ENCODE measurements around the gene MGAT5. TPM values are rescaled to one million over a fixed set of nuclear protein-coding genes. Genes with fewer than 3 reads are reported as not detected.
A peak's percentile ranks its signal among the peaks of the same experiment; 100 is the strongest.

MGAT5 gene
- total RNA-seq (2014; rRNA removed; shearing (Covaris generic)) = 25.4 and 26.6 TPM in 2 replicates

- Histone ChIP-seq H3K27me3 (ENCODE audit: control insufficient read depth, insufficient read depth, low read length) (no peaks in the 10 kb centered on the region), H3K4me3 (ENCODE audit: insufficient read depth, low read depth, low read length) (no peak within 1 kb of the TSS), H3K36me3 (replicated peaks; ENCODE audit: control insufficient read depth, insufficient read depth, low read length) (no peaks in the 10 kb centered on the region)
- no peak for DNase-seq
Observed at GRCh38 chr2:134253804-134254203, at the start of gene MGAT5. MGAT5 (plus strand) TSS chr2:134254072; CDS start chr2:134254404, 332 bp downstream.

- no peaks in the 10 kb centered on the region for H3K27me3 ChIP-seq (ENCODE audit: control insufficient read depth, insufficient read depth, low read length)
- DNase-seq = no peak
- H3K4me3 ChIP-seq (ENCODE audit: insufficient read depth, low read depth, low read length) = no peak overlapping the region
- H3K36me3 ChIP-seq (replicated peaks; ENCODE audit: control insufficient read depth, insufficient read depth, low read length) = no peaks in the 10 kb centered on the region
Observed at GRCh38 chr2:134205087-134205486, 48.8 kb upstream of the MGAT5 start.

- no peaks in the 10 kb centered on the region for H3K36me3 ChIP-seq (replicated peaks; ENCODE audit: control insufficient read depth, insufficient read depth, low read length)
- no peaks in the 10 kb centered on the region for H3K27me3 ChIP-seq (ENCODE audit: control insufficient read depth, insufficient read depth, low read length)
- no peak for DNase-seq
- no peak overlapping the region for H3K4me3 ChIP-seq (ENCODE audit: insufficient read depth, low read depth, low read length)
Observed at GRCh38 chr2:134206031-134206430, 47.8 kb upstream of the MGAT5 start.

- no peak for DNase-seq
- H3K4me3 ChIP-seq (ENCODE audit: insufficient read depth, low read depth, low read length) = no peak overlapping the region
- H3K36me3 ChIP-seq (replicated peaks; ENCODE audit: control insufficient read depth, insufficient read depth, low read length) = no peaks in the 10 kb centered on the region
- no peaks in the 10 kb centered on the region for H3K27me3 ChIP-seq (ENCODE audit: control insufficient read depth, insufficient read depth, low read length)
Observed at GRCh38 chr2:134206573-134206972, 47.3 kb upstream of the MGAT5 start.

GRCh38 chr2:134207589-134208209 lies 46.2 kb upstream of the MGAT5 start:
- Histone ChIP-seq H3K4me3 (ENCODE audit: insufficient read depth, low read depth, low read length) (no peak overlapping the region), H3K36me3 (replicated peaks; ENCODE audit: control insufficient read depth, insufficient read depth, low read length) (no peaks in the 10 kb centered on the region), H3K27me3 (ENCODE audit: control insufficient read depth, insufficient read depth, low read length) (no peaks in the 10 kb centered on the region)
- DNase-seq = peak; percentile 55

- no peak for DNase-seq
Observed at GRCh38 chr2:134208825-134209224, 45.0 kb upstream of the MGAT5 start.

GRCh38 chr2:134212746-134213145 lies 41.1 kb upstream of the MGAT5 start:
- no peaks in the 10 kb centered on the region for H3K27me3 ChIP-seq (ENCODE audit: control insufficient read depth, insufficient read depth, low read length)
- H3K36me3 ChIP-seq (replicated peaks; ENCODE audit: control insufficient read depth, insufficient read depth, low read length) = no peaks in the 10 kb centered on the region
- DNase-seq = no peak
- H3K4me3 ChIP-seq (ENCODE audit: insufficient read depth, low read depth, low read length) = no peak overlapping the region

More at GRCh38 chr2:134208825-134209224, 45.0 kb upstream of the MGAT5 start:
- no peaks in the 10 kb centered on the region for H3K36me3 ChIP-seq (replicated peaks; ENCODE audit: control insufficient read depth, insufficient read depth, low read length)
- no peaks in the 10 kb centered on the region for H3K27me3 ChIP-seq (ENCODE audit: control insufficient read depth, insufficient read depth, low read length)
- no peak overlapping the region for H3K4me3 ChIP-seq (ENCODE audit: insufficient read depth, low read depth, low read length)

- no peaks in the 10 kb centered on the region for H3K36me3 ChIP-seq (replicated peaks; ENCODE audit: control insufficient read depth, insufficient read depth, low read length)
- no peak for DNase-seq
- no peak overlapping the region for H3K4me3 ChIP-seq (ENCODE audit: insufficient read depth, low read depth, low read length)
- no peaks in the 10 kb centered on the region for H3K27me3 ChIP-seq (ENCODE audit: control insufficient read depth, insufficient read depth, low read length)
Observed at GRCh38 chr2:134216152-134216829, 37.6 kb upstream of the MGAT5 start.

- Histone ChIP-seq H3K27me3 (ENCODE audit: control insufficient read depth, insufficient read depth, low read length) (no peaks in the 10 kb centered on the region), H3K4me3 (ENCODE audit: insufficient read depth, low read depth, low read length) (no peak overlapping the region), H3K36me3 (replicated peaks; ENCODE audit: control insufficient read depth, insufficient read depth, low read length) (no peaks in the 10 kb centered on the region)
- DNase-seq = no peak
Observed at GRCh38 chr2:134217351-134217750, 36.5 kb upstream of the MGAT5 start.

GRCh38 chr2:134217924-134218323 lies 35.9 kb upstream of the MGAT5 start:
- H3K4me3 ChIP-seq (ENCODE audit: insufficient read depth, low read depth, low read length) = no peak overlapping the region
- no peak for DNase-seq
- no peaks in the 10 kb centered on the region for H3K36me3 ChIP-seq (replicated peaks; ENCODE audit: control insufficient read depth, insufficient read depth, low read length)
- no peaks in the 10 kb centered on the region for H3K27me3 ChIP-seq (ENCODE audit: control insufficient read depth, insufficient read depth, low read length)

- Histone ChIP-seq H3K27me3 (ENCODE audit: control insufficient read depth, insufficient read depth, low read length) (no peaks in the 10 kb centered on the region), H3K4me3 (ENCODE audit: insufficient read depth, low read depth, low read length) (no peak overlapping the region), H3K36me3 (replicated peaks; ENCODE audit: control insufficient read depth, insufficient read depth, low read length) (no peaks in the 10 kb centered on the region)
- no peak for DNase-seq
Observed at GRCh38 chr2:134218414-134218813, 35.5 kb upstream of the MGAT5 start.

GRCh38 chr2:134218930-134219658 lies 34.8 kb upstream of the MGAT5 start:
- DNase-seq = no peak
- no peaks in the 10 kb centered on the region for H3K27me3 ChIP-seq (ENCODE audit: control insufficient read depth, insufficient read depth, low read length)
- no peaks in the 10 kb centered on the region for H3K36me3 ChIP-seq (replicated peaks; ENCODE audit: control insufficient read depth, insufficient read depth, low read length)
- H3K4me3 ChIP-seq (ENCODE audit: insufficient read depth, low read depth, low read length) = no peak overlapping the region

GRCh38 chr2:134220344-134220974 lies 33.4 kb upstream of the MGAT5 start:
- H3K36me3 ChIP-seq (replicated peaks; ENCODE audit: control insufficient read depth, insufficient read depth, low read length) = no peaks in the 10 kb centered on the region
- no peak for DNase-seq
- no peaks in the 10 kb centered on the region for H3K27me3 ChIP-seq (ENCODE audit: control insufficient read depth, insufficient read depth, low read length)
- no peak overlapping the region for H3K4me3 ChIP-seq (ENCODE audit: insufficient read depth, low read depth, low read length)

GRCh38 chr2:134224005-134224404 lies 29.9 kb upstream of the MGAT5 start:
- no peak for DNase-seq

More at GRCh38 chr2:134224005-134224404, 29.9 kb upstream of the MGAT5 start:
- Histone ChIP-seq H3K4me3 (ENCODE audit: insufficient read depth, low read depth, low read length) (no peak overlapping the region), H3K27me3 (ENCODE audit: control insufficient read depth, insufficient read depth, low read length) (no peaks in the 10 kb centered on the region), H3K36me3 (replicated peaks; ENCODE audit: control insufficient read depth, insufficient read depth, low read length) (no peaks in the 10 kb centered on the region)

Measured in H7 (cell line).